Measurements from ENCODE around the gene POLR2E.
A peak's percentile ranks its signal among the peaks of the same experiment; 100 is the strongest.

Gene POLR2E

GRCh38 chr19:1082165-1082927 is 12.8 kb downstream of the POLR2E start:
- no peak for DNase-seq

- DNase-seq: no peak
These were observed 13.6 kb downstream of the POLR2E start for GRCh38 chr19:1081301-1082164.

- DNase-seq: no peak
These were observed 14.6 kb downstream of the POLR2E start for GRCh38 chr19:1080360-1081161.

- no peak for DNase-seq
These were observed 15.5 kb downstream of the POLR2E start for GRCh38 chr19:1079566-1080111.

- peak in 11 of 51 donors; percentile 8 to 56 (median 23) for DNase-seq
These were observed 18.2 kb downstream of the POLR2E start for GRCh38 chr19:1076951-1077350.

GRCh38 chr19:1076046-1076386 is 19.2 kb downstream of the POLR2E start:
- DNase-seq: no peak

- peak in 16 of 51 donors; percentile 8 to 45 (median 24) for DNase-seq
These were observed 20.5 kb downstream of the POLR2E start for GRCh38 chr19:1074544-1075283.

GRCh38 chr19:1073956-1074517 is 21.1 kb downstream of the POLR2E start:
- no peak for DNase-seq

GRCh38 chr19:1073063-1073955 is 21.9 kb downstream of the POLR2E start:
- no peak for DNase-seq

- no peak for DNase-seq
These were observed 22.7 kb downstream of the POLR2E start for GRCh38 chr19:1072371-1073015.

GRCh38 chr19:1070931-1071791 is 24.0 kb downstream of the POLR2E start:
- DNase-seq: no peak

- DNase-seq: no peak
These were observed 24.6 kb downstream of the POLR2E start for GRCh38 chr19:1070576-1070930.

- peak in 19 of 51 donors; percentile 9 to 45 (median 21) for DNase-seq
These were observed 26.0 kb downstream of the POLR2E start for GRCh38 chr19:1069009-1069779.

GRCh38 chr19:1068009-1069001 is 26.9 kb downstream of the POLR2E start:
- peak in 8 of 51 donors; percentile 4 to 17 (median 14) for DNase-seq

- DNase-seq: no peak
These were observed 27.7 kb downstream of the POLR2E start for GRCh38 chr19:1067341-1067957.

Measured in hypothalamus (tissue), 51 donors.